LNCAP (cell line): ENCODE results near the gene SCFD1.

Experiments
- TF ChIP-seq, protein P1 (sequence below): fragments of 450-650 bp; IDR thresholded peaks from 2 replicates; pipeline ENCODE4 v1.5.1; 2017; ENCODE audit warnings: mild to moderate bottlenecking

Gene SCFD1

DNA sequence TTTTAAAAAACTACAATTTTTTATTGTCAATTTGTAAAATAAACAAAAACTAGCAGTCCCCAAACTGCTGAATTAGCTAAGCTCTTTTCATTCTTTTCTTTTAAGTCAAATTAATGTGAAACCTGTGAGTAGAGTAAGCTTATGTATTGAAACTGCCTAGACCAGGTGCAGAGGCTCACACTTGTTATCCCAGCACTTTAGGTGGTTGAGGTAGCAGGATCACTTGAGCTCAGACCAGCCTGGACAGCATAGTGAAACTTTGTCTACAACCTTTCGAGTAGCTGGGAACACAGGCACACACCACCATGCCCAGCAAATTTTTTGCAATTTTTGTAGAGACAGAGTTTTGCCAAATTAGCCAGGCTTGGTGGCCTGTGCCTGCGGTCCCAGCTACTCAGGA is 26.4 kb downstream of the SCFD1 start:
- TF ChIP-seq, protein P1, sequence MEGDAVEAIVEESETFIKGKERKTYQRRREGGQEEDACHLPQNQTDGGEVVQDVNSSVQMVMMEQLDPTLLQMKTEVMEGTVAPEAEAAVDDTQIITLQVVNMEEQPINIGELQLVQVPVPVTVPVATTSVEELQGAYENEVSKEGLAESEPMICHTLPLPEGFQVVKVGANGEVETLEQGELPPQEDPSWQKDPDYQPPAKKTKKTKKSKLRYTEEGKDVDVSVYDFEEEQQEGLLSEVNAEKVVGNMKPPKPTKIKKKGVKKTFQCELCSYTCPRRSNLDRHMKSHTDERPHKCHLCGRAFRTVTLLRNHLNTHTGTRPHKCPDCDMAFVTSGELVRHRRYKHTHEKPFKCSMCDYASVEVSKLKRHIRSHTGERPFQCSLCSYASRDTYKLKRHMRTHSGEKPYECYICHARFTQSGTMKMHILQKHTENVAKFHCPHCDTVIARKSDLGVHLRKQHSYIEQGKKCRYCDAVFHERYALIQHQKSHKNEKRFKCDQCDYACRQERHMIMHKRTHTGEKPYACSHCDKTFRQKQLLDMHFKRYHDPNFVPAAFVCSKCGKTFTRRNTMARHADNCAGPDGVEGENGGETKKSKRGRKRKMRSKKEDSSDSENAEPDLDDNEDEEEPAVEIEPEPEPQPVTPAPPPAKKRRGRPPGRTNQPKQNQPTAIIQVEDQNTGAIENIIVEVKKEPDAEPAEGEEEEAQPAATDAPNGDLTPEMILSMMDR = no peak

DNA sequence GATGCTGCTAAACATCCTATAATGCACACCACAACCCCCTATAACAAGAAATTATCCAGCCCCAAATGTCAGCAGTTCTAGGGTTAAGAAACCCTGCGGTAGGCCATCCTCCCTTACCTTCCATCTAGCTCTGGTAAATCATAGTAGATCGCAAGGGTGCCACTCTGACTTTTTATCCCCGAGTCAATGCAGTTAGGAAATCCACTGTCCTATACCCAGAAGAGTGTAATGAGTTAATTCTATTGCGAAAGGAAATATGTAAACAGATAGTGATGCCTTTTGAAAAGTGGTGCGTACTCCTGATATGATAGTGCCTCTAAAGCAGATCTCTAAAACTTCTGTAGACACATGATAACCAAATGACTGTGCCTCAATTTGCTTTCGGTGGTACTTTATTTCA is 29.8 kb downstream of the SCFD1 start:
- TF ChIP-seq, protein P1 = no peak

DNA sequence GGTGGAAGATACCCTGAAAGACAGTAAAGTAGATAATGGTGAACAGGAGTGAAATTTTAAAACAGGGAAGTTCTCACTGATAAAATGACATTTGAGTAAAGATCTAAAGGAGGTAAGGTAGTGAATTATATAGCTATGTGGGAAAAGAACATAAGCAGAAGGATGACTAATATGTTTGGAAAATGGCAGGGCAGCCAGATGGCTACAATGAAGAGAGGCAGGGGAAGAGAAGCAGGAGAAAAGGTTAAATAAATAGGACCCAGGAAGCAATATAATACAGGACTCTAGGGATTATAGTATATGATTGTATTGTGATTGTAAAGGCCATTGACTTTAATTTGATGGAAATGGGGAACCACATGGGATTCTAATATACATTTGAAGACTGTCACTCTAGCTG is 33.0 kb downstream of the SCFD1 start:
- TF ChIP-seq, protein P1 = no peak

DNA sequence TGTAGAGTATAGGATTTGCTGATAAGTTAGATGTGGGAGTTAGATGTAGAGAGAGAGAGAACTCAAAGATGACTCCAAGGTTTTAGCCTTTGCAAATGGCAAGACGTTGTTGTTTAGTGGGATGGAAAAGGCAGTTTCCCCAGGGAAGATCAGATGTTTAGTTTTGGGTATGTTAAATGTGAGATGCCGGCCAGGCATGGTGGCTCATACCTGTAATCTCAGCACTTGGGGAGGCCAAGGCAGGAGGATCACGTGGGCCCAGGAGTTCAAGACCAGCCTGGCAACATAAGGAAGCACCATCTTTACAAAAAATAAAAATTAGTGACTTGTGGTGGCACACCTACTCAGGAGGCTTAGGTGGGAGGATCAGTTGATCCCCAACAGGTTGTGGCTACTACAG is 33.5 kb downstream of the SCFD1 start:
- TF ChIP-seq, protein P1 = no peak

DNA sequence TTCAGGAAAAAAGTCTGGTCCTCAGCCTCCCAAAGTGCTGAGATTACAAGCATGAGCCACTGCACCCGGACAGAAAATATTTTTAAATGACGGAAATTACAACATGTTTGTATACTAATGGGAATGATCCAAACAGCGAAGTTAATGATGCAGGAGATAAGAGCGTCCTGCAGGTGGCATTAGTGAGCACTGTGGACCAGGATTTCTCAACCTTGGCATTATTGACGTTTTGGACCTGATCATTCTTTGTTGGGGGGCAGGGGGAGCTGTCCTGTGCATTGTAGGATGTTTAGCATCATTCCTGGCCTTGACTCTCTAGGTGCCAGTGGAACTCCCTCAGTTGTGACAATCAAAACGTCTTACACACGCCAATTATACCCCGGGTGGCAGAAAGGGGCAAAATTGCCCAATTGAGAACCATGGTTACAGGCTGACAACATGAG is 34.1 kb downstream of the SCFD1 start:
- TF ChIP-seq, protein P1 = peak; percentile 84

DNA sequence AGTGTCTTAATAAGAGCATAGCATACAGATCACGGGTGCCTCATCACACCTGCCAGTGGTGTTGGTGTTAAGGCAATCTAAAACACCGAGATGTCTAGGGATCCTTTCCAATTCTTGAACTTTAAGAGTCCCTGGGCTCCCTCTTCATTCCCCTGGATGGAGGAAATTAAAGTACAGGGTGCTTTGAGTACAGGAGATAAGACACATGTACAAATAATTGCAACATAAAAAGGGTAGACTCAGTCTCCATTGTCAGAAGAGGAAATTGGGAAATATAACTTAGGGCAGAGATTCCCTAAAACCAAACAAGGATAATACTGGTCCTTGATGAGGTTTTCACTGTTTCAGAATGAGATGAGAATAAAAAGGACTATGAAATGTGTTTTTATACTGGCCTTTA is 34.9 kb downstream of the SCFD1 start:
- TF ChIP-seq, protein P1 = no peak

DNA sequence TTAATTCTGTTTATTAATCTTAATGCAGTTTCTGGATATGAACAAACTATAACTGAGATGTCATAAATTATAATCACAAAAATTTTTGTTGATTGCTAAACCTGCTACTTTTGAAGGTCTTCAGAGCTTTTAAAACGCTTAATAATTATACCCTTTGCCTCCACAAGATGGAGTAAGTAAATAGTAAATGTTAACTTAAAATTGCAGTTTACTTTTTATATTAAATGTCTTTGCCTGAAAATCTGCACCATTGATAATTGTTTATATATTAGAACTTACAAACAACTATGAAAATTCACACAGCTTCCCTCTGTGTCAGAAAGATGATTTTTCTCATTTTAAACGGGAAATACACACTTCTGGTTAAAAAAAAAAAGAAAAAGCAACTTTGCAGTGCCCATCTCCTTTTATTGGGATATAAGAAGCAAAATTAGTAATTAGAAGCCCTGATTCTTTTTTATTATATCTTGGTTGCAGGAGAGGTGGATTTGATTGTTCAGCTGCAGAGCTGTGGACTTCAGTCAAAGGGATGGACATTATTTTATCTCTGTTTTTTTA is 35.6 kb downstream of the SCFD1 start:
- TF ChIP-seq, protein P1 = peak; percentile 47

DNA sequence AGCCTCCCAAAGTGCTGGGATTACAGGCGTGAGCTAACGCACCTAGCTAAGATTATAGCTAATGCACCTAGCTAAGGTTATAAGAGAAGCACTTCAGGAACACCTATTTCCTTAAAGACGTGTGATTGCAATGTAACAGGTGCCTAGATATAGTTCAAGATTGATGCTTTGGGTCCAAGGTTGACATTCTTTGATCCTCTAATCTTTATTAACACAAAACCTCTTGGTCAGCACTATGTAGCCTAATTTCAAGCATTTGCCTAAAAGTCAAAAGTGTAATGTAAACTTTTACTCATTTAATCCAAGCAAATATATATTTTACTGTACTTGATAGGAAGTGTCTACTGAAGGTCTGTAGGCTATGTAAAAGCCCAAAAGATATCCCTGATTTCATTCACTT is 36.5 kb downstream of the SCFD1 start:
- TF ChIP-seq, protein P1 = no peak
